Endometrium (tissue), 2 donors: ENCODE data around the gene REEP1.

Experiments
- FAIRE-seq: peaks from 2 replicates; lab custom pipeline; 2012; peaks lifted over from hg19 to GRCh38; lab: Jason Lieb, UNC
- donor health status: control.
- donor health status: control.

REEP1 gene

GRCh38 chr2:86345783-86346370 is 8.5 kb upstream of the REEP1 start:
- FAIRE-seq: peak; percentile 33

GRCh38 chr2:86344404-86344803 is 7.0 kb upstream of the REEP1 start:
- no peak for FAIRE-seq

GRCh38 chr2:86342488-86342887 is 5.1 kb upstream of the REEP1 start:
- no peak for FAIRE-seq

GRCh38 chr2:86341470-86341869 is 4.0 kb upstream of the REEP1 start:
- FAIRE-seq: no peak

- no peak for FAIRE-seq
Measured at GRCh38 chr2:86338778-86339295, 1.4 kb upstream of the REEP1 start.

GRCh38 chr2:86336675-86337243 is 667 bp downstream of the REEP1 start:
- FAIRE-seq: no peak

- no peak for FAIRE-seq
Measured at GRCh38 chr2:86335865-86336674, 1.4 kb downstream of the REEP1 start.

GRCh38 chr2:86333378-86333777 is 4.0 kb downstream of the REEP1 start:
- FAIRE-seq: no peak

GRCh38 chr2:86332654-86333053 is 4.8 kb downstream of the REEP1 start:
- no peak for FAIRE-seq

GRCh38 chr2:86331384-86331783 is 6.0 kb downstream of the REEP1 start:
- FAIRE-seq: no peak

GRCh38 chr2:86330001-86330400 is 7.4 kb downstream of the REEP1 start:
- no peak for FAIRE-seq

- FAIRE-seq: no peak
Measured at GRCh38 chr2:86323273-86324021, 14.0 kb downstream of the REEP1 start.

GRCh38 chr2:86319700-86320580 is 17.5 kb downstream of the REEP1 start:
- FAIRE-seq: no peak

GRCh38 chr2:86315084-86315483 is 22.3 kb downstream of the REEP1 start:
- FAIRE-seq: no peak

- no peak for FAIRE-seq
Measured at GRCh38 chr2:86314125-86314524, 23.3 kb downstream of the REEP1 start.

GRCh38 chr2:86313341-86313740 is 24.1 kb downstream of the REEP1 start:
- no peak for FAIRE-seq

- no peak for FAIRE-seq
Measured at GRCh38 chr2:86311879-86312278, 25.5 kb downstream of the REEP1 start.

GRCh38 chr2:86309966-86310365 is 27.5 kb downstream of the REEP1 start:
- no peak for FAIRE-seq

- FAIRE-seq: no peak
Measured at GRCh38 chr2:86308984-86309695, 28.3 kb downstream of the REEP1 start.

- no peak for FAIRE-seq
Measured at GRCh38 chr2:86308356-86308755, 29.1 kb downstream of the REEP1 start.

- no peak for FAIRE-seq
Measured at GRCh38 chr2:86307431-86307830, 30.0 kb downstream of the REEP1 start.
